ENCODE results near the gene NUBP1.
"Not testable (repeated sequence)": the region's sequence is repeated elsewhere in the genome, so short reads cannot be mapped to it uniquely, and the experiment has no call there.

The NUBP1 gene

GRCh38 chr16:10752843-10753523, 9.3 kb downstream of the NUBP1 start:
- DNase-seq = peak; percentile 96

- no peak for DNase-seq
Observed at GRCh38 chr16:10753670-10754069, 10.0 kb downstream of the NUBP1 start.

GRCh38 chr16:10754941-10755340, 11.3 kb downstream of the NUBP1 start:
- DNase-seq = peak; percentile 72

- DNase-seq = no peak
Observed at GRCh38 chr16:10756574-10756973, 12.9 kb downstream of the NUBP1 start.

- DNase-seq = peak; percentile 21
Observed at GRCh38 chr16:10760858-10761257, 17.2 kb downstream of the NUBP1 start.

- peak; percentile 28 for DNase-seq
Observed at GRCh38 chr16:10761373-10761772, 17.7 kb downstream of the NUBP1 start.

GRCh38 chr16:10762336-10763016, 18.8 kb downstream of the NUBP1 start:
- DNase-seq = no peak

GRCh38 chr16:10763456-10763855, 19.8 kb downstream of the NUBP1 start:
- DNase-seq = no peak

- DNase-seq = no peak
Observed at GRCh38 chr16:10765772-10766171, 22.1 kb downstream of the NUBP1 start.

GRCh38 chr16:10767127-10767526, 23.5 kb downstream of the NUBP1 start:
- no peak for DNase-seq

GRCh38 chr16:10769381-10769780, 25.7 kb downstream of the NUBP1 start:
- DNase-seq = no peak

GRCh38 chr16:10770907-10771306, 27.3 kb downstream of the NUBP1 start:
- peak; percentile 61 for DNase-seq

GRCh38 chr16:10776280-10776679, 32.6 kb downstream of the NUBP1 start:
- no peak for DNase-seq

GRCh38 chr16:10776923-10777322, 33.3 kb downstream of the NUBP1 start:
- not testable (repeated sequence) for DNase-seq

- DNase-seq = no peak
Observed at GRCh38 chr16:10777356-10777755, 33.7 kb downstream of the NUBP1 start.

GRCh38 chr16:10779908-10780307, 36.3 kb downstream of the NUBP1 start:
- not testable (repeated sequence) for DNase-seq

GRCh38 chr16:10780628-10781027, 37.0 kb downstream of the NUBP1 start:
- no peak for DNase-seq

- no peak for DNase-seq
Observed at GRCh38 chr16:10782628-10783027, 39.0 kb downstream of the NUBP1 start.

- DNase-seq = no peak
Observed at GRCh38 chr16:10787304-10787703, 43.7 kb downstream of the NUBP1 start.

- DNase-seq = not testable (repeated sequence)
Observed at GRCh38 chr16:10788630-10789029, 45.0 kb downstream of the NUBP1 start.

GRCh38 chr16:10791048-10791447, 47.4 kb downstream of the NUBP1 start:
- DNase-seq = no peak

GRCh38 chr16:10799736-10800135, 56.1 kb downstream of the NUBP1 start:
- DNase-seq = peak; percentile 55

- DNase-seq = no peak
Observed at GRCh38 chr16:10805334-10805733, 61.7 kb downstream of the NUBP1 start.

GRCh38 chr16:10806698-10807097, 63.1 kb downstream of the NUBP1 start:
- peak; percentile 82 for DNase-seq

GRCh38 chr16:10808218-10808617, 64.6 kb downstream of the NUBP1 start:
- DNase-seq = no peak

All from suppressor macrophage treated with lipopolysaccharide for 4 hours (primary cell).